Measurements from ENCODE around the gene NAA25. TPM values are rescaled to one million over a fixed set of nuclear protein-coding genes. Genes with fewer than 3 reads are reported as not detected.

Gene NAA25
- total and polyA plus RNA-seq, 2 of the 4 experiments (the other 2 are of a cell fraction), result 10.3 to 25.5 TPM

- Histone ChIP-seq H2BK120ac (ENCODE audit: low read depth, low read length) (no peak overlapping the region), H3K23ac (ENCODE audit: low read depth, low read length) (no peak overlapping the region), H3K36me3 (ENCODE audit: control insufficient read depth, insufficient read depth, low read length) (peaks cover 20% of the 10 kb centered on the region), H4K20me1 (ENCODE audit: insufficient read depth, low read length) (peaks cover 8% of the 10 kb centered on the region; the same call in 1 of the 2 replicates), H3K4me1 (ENCODE audit: control insufficient read depth, insufficient read depth, low read length) (peaks cover 2% of the 10 kb centered on the region; the same call in 1 of the 2 replicates), H4K8ac (ENCODE audit: low read depth in 2 of 2, low read length in 2 of 2) (no peak overlapping the region), H3K9ac (ENCODE audit: low read depth, low read length) (no peak overlapping the region), H3K18ac (ENCODE audit: low read depth, low read length) (no peak overlapping the region), H3K4me3 (ENCODE audit: insufficient read depth, low read depth, low read length) (no peak overlapping the region), H3K4me2 (ENCODE audit: low read depth, low read length) (no peak overlapping the region), H2BK15ac (ENCODE audit: low read depth, low read length) (no peak overlapping the region), H3K56ac (ENCODE audit: extremely low read depth, insufficient read depth, low read length) (no peak overlapping the region), H2BK5ac (ENCODE audit: low read depth, low read length, poor library complexity, severe bottlenecking) (no peak overlapping the region), H3K14ac (replicated peaks; ENCODE audit: low read depth, low read length) (no peak overlapping the region), H3K79me1 (ENCODE audit: low read depth in 1 of 2, low read length in 2 of 2) (peaks cover 36 to 70% of the 10 kb centered on the region in 2 experiments), H3K27ac (ENCODE audit: insufficient read depth, low read length) (no peak overlapping the region), H2AFZ (replicated peaks; ENCODE audit: low read length, poor library complexity) (no peak overlapping the region), H4K5ac (ENCODE audit: low read depth, low read length) (no peak overlapping the region), H3K9me3 (ENCODE audit: control insufficient read depth, insufficient read depth, low read length) (no peaks in the 10 kb centered on the region), H4K91ac (ENCODE audit: insufficient read depth, low read depth, low read length) (no peak overlapping the region), H2AK5ac (ENCODE audit: low read depth, low read length) (no peak overlapping the region), H2AK9ac (replicated peaks; ENCODE audit: low read depth, low read length, poor library complexity) (no peak overlapping the region), H3K27me3 (ENCODE audit: control insufficient read depth, insufficient read depth, low read length) (no peaks in the 10 kb centered on the region), H3K4ac (ENCODE audit: low read depth, low read length) (no peak overlapping the region), H2BK20ac (ENCODE audit: low read depth, low read length) (no peak overlapping the region), H3K9me1 (ENCODE audit: insufficient read depth, low read length) (peaks cover 12% of the 10 kb centered on the region; the same call in 1 of the 2 replicates)
- in situ Hi-C loops (cut with MboI; ENCODE audit: low sequenced_read_pairs), result no loop called here
- ATAC-seq (ENCODE audit: low read depth) (no peak), DNase-seq (no peak)
- dilution Hi-C loops (cut with HindIII; ENCODE audit: low sequenced_read_pairs, unreplicated experiment), result no loop called here
- intact Hi-C loops (cut with micrococcal nuclease), result no loop called here
- 90% methylated on average over 2 of the region's 3 CpGs; no CpG with 5 or more reads in 1 of the 2 experiments for WGBS, 2 experiments (ENCODE audit: extremely low coverage in 2 of 2, insufficient read length in 1 of 2)
- CTCF ChIA-PET, result no interaction called here
- BruUV-seq (replicated peaks), result no TSS peak
- POLR2A ChIA-PET (ENCODE audit: unreplicated experiment), result no interaction called here
- no peak for TF ChIP-seq CTCF (conservative IDR thresholded peaks at IDR 0.05; ENCODE audit: low read depth, low read length)
- TF ChIP-seq CHD1 (IDR thresholded peaks at IDR 0.05; ENCODE audit: low read depth, low read length), result no peak
- TF ChIP-seq SMC3 (IDR thresholded peaks at IDR 0.05; ENCODE audit: low read depth, low read length), result no peak
- no peak for TF ChIP-seq BHLHE40 (IDR thresholded peaks at IDR 0.05; ENCODE audit: low read depth, low read length)
- TF ChIP-seq RFX5 (IDR thresholded peaks at IDR 0.05; ENCODE audit: low read depth, low read length), result no peak
Measured at GRCh38 chr12:112091563-112091962, 17.0 kb downstream of the NAA25 start.

All from IMR-90 (cell line).